Smooth muscle cell (in vitro differentiated cells): ENCODE results near the gene CTAG1A. TPM values are rescaled to one million over a fixed set of nuclear protein-coding genes. Genes with fewer than 3 reads are reported as not detected.
A peak's percentile ranks its signal among the peaks of the same experiment; 100 is the strongest.
"Not testable (repeated sequence)": the region's sequence is repeated elsewhere in the genome, so short reads cannot be mapped to it uniquely, and the experiment has no call there.

Source experiments
- DNase-seq: peaks from one replicate; lab custom pipeline; 2025; ENCODE audit not compliant: unreplicated experiment; lab: John Stamatoyannopoulos, UW
- H2AFZ ChIP-seq: fragments of 200-600 bp; sonication (generic); 2 replicates; pipeline ENCODE4 v1.6.0; 2016; ENCODE audit warnings: antibody characterized with exemption, low read depth, mild to moderate bottlenecking
- H3F3A ChIP-seq: fragments of 200-600 bp; sonication (generic); 2 replicates; pipeline ENCODE4 v1.6.0; 2017; ENCODE audit warnings: antibody characterized with exemption, low read depth
- H3K27ac ChIP-seq: fragments of 200-600 bp; sonication (generic); 2 replicates; pipeline ENCODE4 v1.5.1; 2016; ENCODE audit warnings: low read depth, mild to moderate bottlenecking
- H3K27me3 ChIP-seq: fragments of 200-600 bp; sonication (generic); 2 replicates; pipeline ENCODE4 v1.6.1; 2016; ENCODE audit warnings: low read depth, mild to moderate bottlenecking
- H3K36me3 ChIP-seq: fragments of 200-600 bp; sonication (generic); 2 replicates; pipeline ENCODE4 v1.5.1; 2016; ENCODE audit warnings: low read depth
- H3K4me1 ChIP-seq: fragments of 200-600 bp; sonication (generic); 2 replicates; pipeline ENCODE4 v1.5.1; 2016; ENCODE audit warnings: low read depth
- H3K4me2 ChIP-seq: fragments of 200-600 bp; sonication (generic); 2 replicates; pipeline ENCODE4 v1.6.0; 2016; ENCODE audit warnings: mild to moderate bottlenecking
- H3K4me3 ChIP-seq: fragments of 200-600 bp; sonication (generic); 2 replicates; pipeline ENCODE4 v1.5.1; 2016; ENCODE audit warnings: mild to moderate bottlenecking
- H3K79me2 ChIP-seq: fragments of 200-600 bp; sonication (generic); 2 replicates; pipeline ENCODE4 v1.6.0; 2016; ENCODE audit warnings: low read depth, mild to moderate bottlenecking
- H3K9ac ChIP-seq: fragments of 200-600 bp; sonication (generic); 2 replicates; pipeline ENCODE4 v1.6.0; 2016; ENCODE audit warnings: low read depth
- H3K9me3 ChIP-seq: fragments of 200-600 bp; sonication (generic); replicated peaks from 2 replicates; pipeline ENCODE4 v1.5.1; 2016; ENCODE audit warnings: low read depth
- H4K20me1 ChIP-seq: fragments of 200-600 bp; sonication (generic); 2 replicates; pipeline ENCODE4 v1.6.0; 2016; ENCODE audit warnings: low read depth
- WGBS: methylation state at CpG from one replicate; pipeline ENCODE4 v1.1.7; 2016; ENCODE audit warnings: low lambda C conversion rate; 5-methylcytosine and 5-hydroxymethylcytosine counted together
- polyA plus RNA-seq: library from polyadenylated mRNA; unstranded; fragments of >200 nt; fragmentation: Nextera tagmentation; extraction: Ambion mirVana; gene quantifications from 2 replicates; pipeline ENCODE4 v1.2.1, GENCODE V29; 2016
- total RNA-seq: library from RNA; depleted of rRNA; stranded (reverse); fragments of >200 nt; gene quantifications from 2 replicates; pipeline ENCODE4 v1.2.3, GENCODE V29; 2014
- TF ChIP-seq, protein P1 (sequence below): fragments of 200-600 bp; sonication (generic); IDR thresholded peaks from 2 replicates; pipeline ENCODE4 v1.5.1; 2017; ENCODE audit warnings: borderline replicate concordance, mild to moderate bottlenecking, antibody characterized with exemption; ENCODE audit not compliant: insufficient read depth, poor library complexity, severe bottlenecking

The CTAG1A gene
- not detected in 2 replicates for total RNA-seq
- not detected in 2 replicates for polyA plus RNA-seq

DNA sequence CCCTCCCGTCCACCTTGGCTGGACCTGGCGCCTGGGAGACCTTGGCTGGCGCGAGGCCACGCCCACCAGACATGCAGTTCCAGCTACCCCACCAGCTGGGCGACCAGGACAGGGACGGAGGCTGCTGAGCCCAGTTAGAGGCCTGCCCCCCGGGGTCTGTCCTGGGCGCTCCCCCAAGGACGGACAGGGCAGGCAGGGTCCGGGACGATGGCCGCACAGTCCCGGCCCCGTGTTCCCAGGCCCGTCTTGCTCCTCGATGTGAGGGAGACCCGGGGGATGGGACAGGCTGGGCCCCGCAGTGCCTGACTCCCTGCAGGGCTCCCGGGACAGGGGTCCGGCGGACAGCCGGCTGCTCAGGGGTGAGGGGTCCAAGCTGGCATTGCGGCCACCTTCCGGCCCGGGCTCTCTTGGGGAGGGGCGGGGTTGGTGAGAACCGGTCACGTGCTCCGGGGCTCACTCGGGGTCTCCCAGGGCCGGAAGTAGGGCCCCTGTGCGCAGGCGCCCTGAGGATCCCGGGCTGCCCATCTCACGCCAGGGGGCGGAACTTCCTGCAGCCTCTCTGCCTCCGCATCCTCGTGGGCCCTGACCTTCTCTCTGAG is at the start of gene CTAG1A:
CTAG1A (plus strand) TSS at position 549 of the 599 bp plus-strand sequence. CDS start 74 bp downstream, outside the sequence.
- not testable (repeated sequence) for H3F3A ChIP-seq, H3K4me2 ChIP-seq, H3K27me3 ChIP-seq, H3K79me2 ChIP-seq, H3K27ac ChIP-seq, H3K36me3 ChIP-seq, H3K9ac ChIP-seq, H3K4me1 ChIP-seq, H4K20me1 ChIP-seq, H2AFZ ChIP-seq, DNase-seq, H3K9me3 ChIP-seq, H3K4me3 ChIP-seq
- no CpG with 5 or more reads among the region's 39 CpGs for WGBS

GRCh38 chrX:154535892-154536291 is 49.0 kb upstream of the CTAG1A start:
- 89% methylated on average over 9 of the region's 9 CpGs for WGBS
- H3K9ac ChIP-seq: no peak overlapping the region
- no peaks in the 10 kb centered on the region for H4K20me1 ChIP-seq

DNA sequence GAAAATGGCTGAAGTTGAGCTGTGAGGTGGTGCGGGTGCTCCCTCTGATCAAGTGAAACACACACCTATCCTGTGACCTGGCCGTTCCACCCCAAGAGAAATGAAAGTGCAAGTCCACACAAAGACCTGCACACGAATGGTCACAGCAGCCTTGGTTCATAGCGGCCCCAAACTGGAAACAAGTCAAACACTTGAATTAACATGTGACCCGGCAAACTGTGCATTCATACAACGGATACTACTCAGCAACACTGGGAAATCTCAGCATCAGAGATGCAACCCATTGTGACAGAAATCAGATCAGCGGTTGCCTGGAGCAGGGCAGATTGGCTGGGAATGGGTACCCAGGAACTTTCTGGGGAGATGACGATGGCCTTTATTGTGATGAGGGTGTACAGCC is 45.9 kb upstream of the CTAG1A start:
- Histone ChIP-seq H3K9ac (no peak overlapping the region), H3K36me3 (no peaks in the 10 kb centered on the region), H3K4me1 (no peaks in the 10 kb centered on the region), H4K20me1 (no peaks in the 10 kb centered on the region), H3K4me3 (no peak overlapping the region), H3K27me3 (no peaks in the 10 kb centered on the region), H3K9me3 (no peaks in the 10 kb centered on the region), H3K79me2 (no peaks in the 10 kb centered on the region), H3K4me2 (no peak overlapping the region), H3F3A (no peaks in the 10 kb centered on the region), H3K27ac (no peak overlapping the region), H2AFZ (no peak overlapping the region)
- WGBS: 85% methylated on average over 8 of the region's 8 CpGs
- no peak for DNase-seq
- TF ChIP-seq, protein P1, sequence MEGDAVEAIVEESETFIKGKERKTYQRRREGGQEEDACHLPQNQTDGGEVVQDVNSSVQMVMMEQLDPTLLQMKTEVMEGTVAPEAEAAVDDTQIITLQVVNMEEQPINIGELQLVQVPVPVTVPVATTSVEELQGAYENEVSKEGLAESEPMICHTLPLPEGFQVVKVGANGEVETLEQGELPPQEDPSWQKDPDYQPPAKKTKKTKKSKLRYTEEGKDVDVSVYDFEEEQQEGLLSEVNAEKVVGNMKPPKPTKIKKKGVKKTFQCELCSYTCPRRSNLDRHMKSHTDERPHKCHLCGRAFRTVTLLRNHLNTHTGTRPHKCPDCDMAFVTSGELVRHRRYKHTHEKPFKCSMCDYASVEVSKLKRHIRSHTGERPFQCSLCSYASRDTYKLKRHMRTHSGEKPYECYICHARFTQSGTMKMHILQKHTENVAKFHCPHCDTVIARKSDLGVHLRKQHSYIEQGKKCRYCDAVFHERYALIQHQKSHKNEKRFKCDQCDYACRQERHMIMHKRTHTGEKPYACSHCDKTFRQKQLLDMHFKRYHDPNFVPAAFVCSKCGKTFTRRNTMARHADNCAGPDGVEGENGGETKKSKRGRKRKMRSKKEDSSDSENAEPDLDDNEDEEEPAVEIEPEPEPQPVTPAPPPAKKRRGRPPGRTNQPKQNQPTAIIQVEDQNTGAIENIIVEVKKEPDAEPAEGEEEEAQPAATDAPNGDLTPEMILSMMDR: no peak

More at GRCh38 chrX:154535892-154536291, 49.0 kb upstream of the CTAG1A start:
- Histone ChIP-seq H3F3A (no peaks in the 10 kb centered on the region), H3K27ac (no peak overlapping the region), H3K27me3 (no peaks in the 10 kb centered on the region), H3K4me3 (no peak overlapping the region), H2AFZ (no peak overlapping the region), H3K4me1 (no peaks in the 10 kb centered on the region), H3K4me2 (no peak overlapping the region), H3K36me3 (no peaks in the 10 kb centered on the region), H3K79me2 (no peaks in the 10 kb centered on the region), H3K9me3 (no peaks in the 10 kb centered on the region)
- TF ChIP-seq, protein P1: no peak
- no peak for DNase-seq

GRCh38 chrX:154540365-154540764 is 44.6 kb upstream of the CTAG1A start:
- H3K4me2 ChIP-seq, DNase-seq: not testable (repeated sequence)
- 77% methylated on average over 7 of the region's 7 CpGs for WGBS

More at GRCh38 chrX:154540365-154540764, 44.6 kb upstream of the CTAG1A start:
- H3K79me2 ChIP-seq, H4K20me1 ChIP-seq, H3F3A ChIP-seq, H2AFZ ChIP-seq, H3K9ac ChIP-seq, H3K9me3 ChIP-seq, H3K4me1 ChIP-seq, H3K4me3 ChIP-seq, H3K27me3 ChIP-seq, H3K36me3 ChIP-seq: not testable (repeated sequence)
- peak overlapping the region; percentile 79 for H3K27ac ChIP-seq
